ENCODE data around the gene SLC19A1.
"Not testable (repeated sequence)": the region's sequence is repeated elsewhere in the genome, so short reads cannot be mapped to it uniquely, and the experiment has no call there.

The SLC19A1 gene

GRCh38 chr21:45532826-45533360 lies 9.3 kb downstream of the SLC19A1 start:
- no peak for DNase-seq

- DNase-seq, result no peak
These were observed 10.6 kb downstream of the SLC19A1 start for GRCh38 chr21:45531393-45532215.

- DNase-seq, result not testable (repeated sequence)
These were observed 11.2 kb downstream of the SLC19A1 start for GRCh38 chr21:45531114-45531392.

GRCh38 chr21:45530423-45531113 lies 11.7 kb downstream of the SLC19A1 start:
- no peak for DNase-seq

GRCh38 chr21:45529785-45530422 lies 12.3 kb downstream of the SLC19A1 start:
- DNase-seq, result no peak

- no peak for DNase-seq
These were observed 13.1 kb downstream of the SLC19A1 start for GRCh38 chr21:45528981-45529784.

GRCh38 chr21:45528028-45528705 lies 14.1 kb downstream of the SLC19A1 start:
- no peak for DNase-seq

GRCh38 chr21:45527151-45527999 lies 14.9 kb downstream of the SLC19A1 start:
- DNase-seq, result not testable (repeated sequence)

GRCh38 chr21:45525910-45526306 lies 16.3 kb downstream of the SLC19A1 start:
- no peak for DNase-seq

GRCh38 chr21:45525153-45525909 lies 16.9 kb downstream of the SLC19A1 start:
- DNase-seq, result no peak

GRCh38 chr21:45524756-45525152 lies 17.5 kb downstream of the SLC19A1 start:
- DNase-seq, result no peak

- no peak for DNase-seq
These were observed 18.7 kb downstream of the SLC19A1 start for GRCh38 chr21:45523411-45524101.

- no peak for DNase-seq
These were observed 19.3 kb downstream of the SLC19A1 start for GRCh38 chr21:45522986-45523385.

GRCh38 chr21:45522381-45522780 lies 19.9 kb downstream of the SLC19A1 start:
- no peak for DNase-seq

GRCh38 chr21:45521241-45521640 lies 21.0 kb downstream of the SLC19A1 start:
- DNase-seq, result no peak

- DNase-seq, result no peak
These were observed 23.1 kb downstream of the SLC19A1 start for GRCh38 chr21:45519182-45519581.

GRCh38 chr21:45518742-45519141 lies 23.5 kb downstream of the SLC19A1 start:
- no peak for DNase-seq

- DNase-seq, result no peak
These were observed 24.8 kb downstream of the SLC19A1 start for GRCh38 chr21:45517249-45518065.

Measured in fibroblast of skin of scalp (primary cell).